SK-N-SH (cell line): ENCODE measurements around the gene SRGAP2B.
"Not testable (repeated sequence)": the region's sequence is repeated elsewhere in the genome, so short reads cannot be mapped to it uniquely, and the experiment has no call there.

Experiments
- EZH2phosphoT487 ChIP-seq: fragments of 200-600 bp; sonication (generic); IDR thresholded peaks from 2 replicates; pipeline ENCODE4 v1.6.1; 2017; ENCODE audit warnings: low read depth, mixed run types, mild to moderate bottlenecking, antibody characterized with exemption, moderate library complexity, borderline replicate concordance
- GABPA ChIP-seq: IDR thresholded peaks from 2 replicates; pipeline ENCODE4 v1.4.0; 2012; ENCODE audit warnings: low read depth, mild to moderate bottlenecking
- GATA2 ChIP-seq: sonication (generic); formaldehyde crosslinking; IDR thresholded peaks from 2 replicates; pipeline ENCODE4 v1.5.0; 2020; ENCODE audit warnings: mild to moderate bottlenecking, missing genetic modification reagents
- POLR2AphosphoS5 ChIP-seq: IDR thresholded peaks from 2 replicates; pipeline ENCODE4 v1.6.1; 2012; ENCODE audit warnings: low read depth, low read length
- REST ChIP-seq: IDR thresholded peaks from 2 replicates; pipeline ENCODE4 v1.6.1; 2012; ENCODE audit warnings: mild to moderate bottlenecking, low read depth, low read length, moderate library complexity
- SIN3A ChIP-seq: IDR thresholded peaks from 2 replicates; pipeline ENCODE4 v1.6.1; 2012; ENCODE audit warnings: low read depth, mild to moderate bottlenecking, low read length, moderate library complexity, borderline replicate concordance
- TAF1 ChIP-seq: IDR thresholded peaks from 2 replicates; pipeline ENCODE4 v1.6.1; 2012; ENCODE audit warnings: low read depth, mild to moderate bottlenecking, low read length, moderate library complexity, borderline replicate concordance
- TEAD4 ChIP-seq: IDR thresholded peaks from 2 replicates; pipeline ENCODE4 v1.4.0; 2012; ENCODE audit warnings: mild to moderate bottlenecking, borderline replicate concordance; ENCODE audit not compliant: insufficient read depth
- YY1 ChIP-seq: IDR thresholded peaks from 2 replicates; pipeline ENCODE4 v1.4.0; 2012; ENCODE audit warnings: low read depth, mild to moderate bottlenecking
- TF ChIP-seq, protein P1 (sequence below): fragments of 200-600 bp; sonication (generic); IDR thresholded peaks from 2 replicates; pipeline ENCODE4 v1.6.1; 2017; ENCODE audit warnings: antibody characterized with exemption, mild to moderate bottlenecking, moderate library complexity

GRCh38 chr1:145134476-145134875 is 39.3 kb upstream of the SRGAP2B start:
- TF ChIP-seq, protein P1, sequence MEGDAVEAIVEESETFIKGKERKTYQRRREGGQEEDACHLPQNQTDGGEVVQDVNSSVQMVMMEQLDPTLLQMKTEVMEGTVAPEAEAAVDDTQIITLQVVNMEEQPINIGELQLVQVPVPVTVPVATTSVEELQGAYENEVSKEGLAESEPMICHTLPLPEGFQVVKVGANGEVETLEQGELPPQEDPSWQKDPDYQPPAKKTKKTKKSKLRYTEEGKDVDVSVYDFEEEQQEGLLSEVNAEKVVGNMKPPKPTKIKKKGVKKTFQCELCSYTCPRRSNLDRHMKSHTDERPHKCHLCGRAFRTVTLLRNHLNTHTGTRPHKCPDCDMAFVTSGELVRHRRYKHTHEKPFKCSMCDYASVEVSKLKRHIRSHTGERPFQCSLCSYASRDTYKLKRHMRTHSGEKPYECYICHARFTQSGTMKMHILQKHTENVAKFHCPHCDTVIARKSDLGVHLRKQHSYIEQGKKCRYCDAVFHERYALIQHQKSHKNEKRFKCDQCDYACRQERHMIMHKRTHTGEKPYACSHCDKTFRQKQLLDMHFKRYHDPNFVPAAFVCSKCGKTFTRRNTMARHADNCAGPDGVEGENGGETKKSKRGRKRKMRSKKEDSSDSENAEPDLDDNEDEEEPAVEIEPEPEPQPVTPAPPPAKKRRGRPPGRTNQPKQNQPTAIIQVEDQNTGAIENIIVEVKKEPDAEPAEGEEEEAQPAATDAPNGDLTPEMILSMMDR: not testable (repeated sequence)
- not testable (repeated sequence) for TF ChIP-seq POLR2AphosphoS5; YY1; REST; GABPA; TEAD4; GATA2 (CRISPR knock-in tag); TAF1; SIN3A; EZH2phosphoT487
